HL-60 (cell line): ENCODE data around the gene PIK3CB.

ENCODE experiments used
- CTCF ChIP-seq: IDR thresholded peaks from one replicate; pipeline ENCODE4 v1.5.1; 2011; ENCODE audit warnings: low read length, control low read depth, inconsistent platforms; ENCODE audit not compliant: insufficient read depth
- GABPA ChIP-seq: IDR thresholded peaks from 2 replicates; pipeline ENCODE4 v1.6.1; 2012; ENCODE audit warnings: low read depth
- POLR2AphosphoS5 ChIP-seq: IDR thresholded peaks from 2 replicates; pipeline ENCODE4 v1.6.1; 2012; ENCODE audit warnings: low read depth
- REST ChIP-seq: IDR thresholded peaks from 2 replicates; pipeline ENCODE4 v1.6.1; 2012; ENCODE audit warnings: low read depth; ENCODE audit not compliant: insufficient replicate concordance
- SPI1 ChIP-seq: IDR thresholded peaks from 2 replicates; pipeline ENCODE4 v1.6.1; 2012; ENCODE audit warnings: low read depth, mild to moderate bottlenecking, borderline replicate concordance

- TF ChIP-seq POLR2AphosphoS5 (no peak), CTCF (no peak), REST (no peak), GABPA (no peak), SPI1 (no peak)
Observed at GRCh38 chr3:138863776-138864113, 29.0 kb upstream of the PIK3CB start.
